Astrocyte of the spinal cord (primary cell): Measurements from ENCODE around the gene CNOT3.

ENCODE experiments used
- DNase-seq: peaks from one replicate; pipeline ENCODE4 v3.0.0; 2011; ENCODE audit warnings: low read depth, low spot score
- H3K4me3 ChIP-seq: 2 replicates; pipeline ENCODE4 v1.5.1; 2011; ENCODE audit warnings: low read depth, mild to moderate bottlenecking, low read length, moderate library complexity
- CTCF ChIP-seq: IDR thresholded peaks from 2 replicates; pipeline ENCODE4 v1.5.1; 2012; ENCODE audit warnings: low read depth, mild to moderate bottlenecking, low read length, inconsistent platforms
- in situ Hi-C: cut with HindIII; loops from 2 replicates; pipeline ENCODE4 v1.10.0; 2017; ENCODE audit warnings: low sequenced_read_pairs

The CNOT3 gene

GRCh38 chr19:54121259-54121658, 16.3 kb upstream of the CNOT3 start:
- no peak for DNase-seq
- in situ Hi-C loops = no loop called here
- H3K4me3 ChIP-seq = no peak overlapping the region
- no peak for TF ChIP-seq CTCF

- DNase-seq = no peak
- in situ Hi-C loops = no loop called here
- TF ChIP-seq CTCF = no peak
- H3K4me3 ChIP-seq = no peak overlapping the region
These were observed 13.9 kb upstream of the CNOT3 start for GRCh38 chr19:54123682-54124081.

- no peak overlapping the region for H3K4me3 ChIP-seq
- no peak for TF ChIP-seq CTCF
- in situ Hi-C loops = no loop called here
- DNase-seq = no peak
These were observed 13.2 kb upstream of the CNOT3 start for GRCh38 chr19:54124393-54124792.

GRCh38 chr19:54125713-54126112, 11.8 kb upstream of the CNOT3 start:
- no peak for DNase-seq
- no peak for TF ChIP-seq CTCF
- in situ Hi-C loops = no loop called here
- no peak overlapping the region for H3K4me3 ChIP-seq

- H3K4me3 ChIP-seq = no peak overlapping the region
- in situ Hi-C loops = no loop called here
- TF ChIP-seq CTCF = no peak
- DNase-seq = no peak
These were observed 9.7 kb upstream of the CNOT3 start for GRCh38 chr19:54127688-54128440.

GRCh38 chr19:54128441-54128725, 9.2 kb upstream of the CNOT3 start:
- H3K4me3 ChIP-seq = no peak overlapping the region
- TF ChIP-seq CTCF = no peak
- DNase-seq = no peak
- in situ Hi-C loops = no loop called here
